SU-DHL-6 (cell line): ENCODE data around the gene AGAP1.

ENCODE experiments used
- EZH2phosphoT487 ChIP-seq: fragments of 200-600 bp; sonication (generic), shearing (Covaris generic); conservative IDR thresholded peaks from 2 replicates; pipeline ENCODE4 v1.6.1; 2018; ENCODE audit warnings: mild to moderate bottlenecking, antibody characterized with exemption, low read length, moderate library complexity, mixed read lengths
- TF ChIP-seq, protein P1 (sequence below): fragments of 200-600 bp; sonication (generic); IDR thresholded peaks from one replicate; pipeline ENCODE4 v1.5.1; 2017; ENCODE audit warnings: antibody characterized with exemption, mild to moderate bottlenecking, low read length, moderate library complexity; ENCODE audit not compliant: insufficient read depth, poor library complexity, severe bottlenecking

- TF ChIP-seq, protein P1, sequence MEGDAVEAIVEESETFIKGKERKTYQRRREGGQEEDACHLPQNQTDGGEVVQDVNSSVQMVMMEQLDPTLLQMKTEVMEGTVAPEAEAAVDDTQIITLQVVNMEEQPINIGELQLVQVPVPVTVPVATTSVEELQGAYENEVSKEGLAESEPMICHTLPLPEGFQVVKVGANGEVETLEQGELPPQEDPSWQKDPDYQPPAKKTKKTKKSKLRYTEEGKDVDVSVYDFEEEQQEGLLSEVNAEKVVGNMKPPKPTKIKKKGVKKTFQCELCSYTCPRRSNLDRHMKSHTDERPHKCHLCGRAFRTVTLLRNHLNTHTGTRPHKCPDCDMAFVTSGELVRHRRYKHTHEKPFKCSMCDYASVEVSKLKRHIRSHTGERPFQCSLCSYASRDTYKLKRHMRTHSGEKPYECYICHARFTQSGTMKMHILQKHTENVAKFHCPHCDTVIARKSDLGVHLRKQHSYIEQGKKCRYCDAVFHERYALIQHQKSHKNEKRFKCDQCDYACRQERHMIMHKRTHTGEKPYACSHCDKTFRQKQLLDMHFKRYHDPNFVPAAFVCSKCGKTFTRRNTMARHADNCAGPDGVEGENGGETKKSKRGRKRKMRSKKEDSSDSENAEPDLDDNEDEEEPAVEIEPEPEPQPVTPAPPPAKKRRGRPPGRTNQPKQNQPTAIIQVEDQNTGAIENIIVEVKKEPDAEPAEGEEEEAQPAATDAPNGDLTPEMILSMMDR: no peak
- TF ChIP-seq EZH2phosphoT487: no peak
Observed at GRCh38 chr2:235770909-235771820, 277.3 kb downstream of the AGAP1 start.
